Measurements from ENCODE around the gene EFNA2. TPM values are rescaled to one million over a fixed set of nuclear protein-coding genes. Genes with fewer than 3 reads are reported as not detected.

Gene EFNA2
- polyA plus RNA-seq, 1 donor (not counting 4 experiments of a cell fraction or from before 2014, with no cell fraction given): not detected

GRCh38 chr19:1252821-1253513 is 32.7 kb upstream of the EFNA2 start:
- H3K9me3 ChIP-seq (ENCODE audit: control insufficient read depth, low read depth, low read length): no peaks in the 10 kb centered on the region
- dilution Hi-C loops (cut with MboI; ENCODE audit: extremely low pct_ligation_motif_present, low sequenced_read_pairs): no loop called here
- DNase-seq (ENCODE audit: low read depth, low spot score) (no peak), FAIRE-seq (peak; percentile 29)
- peak overlapping the region; percentile 73 for H3K4me2 ChIP-seq (ENCODE audit: control insufficient read depth, extremely low read depth, insufficient read depth, low read depth, low read length)
- peaks cover 16% of the 10 kb centered on the region for H3K4me1 ChIP-seq (ENCODE audit: control insufficient read depth, extremely low read depth, insufficient read depth, low read length)
- peaks cover 14% of the 10 kb centered on the region for H4K20me1 ChIP-seq (ENCODE audit: control insufficient read depth, extremely low read depth, insufficient read depth, low read length)
- H3K27me3 ChIP-seq (ENCODE audit: control insufficient read depth, extremely low read depth, insufficient read depth, low read length): no peaks in the 10 kb centered on the region
- peak overlapping the region; percentile 83 to 87 (median 85) for H3K4me3 ChIP-seq (ENCODE audit: control insufficient read depth in 2 of 3, extremely low read depth in 1 of 3, insufficient read depth in 2 of 3, low read depth in 1 of 3, low read length in 3 of 3)
- no peak for TF ChIP-seq EZH2 (IDR thresholded peaks at IDR 0.05; ENCODE audit: low read length)
- TF ChIP-seq, protein P1, sequence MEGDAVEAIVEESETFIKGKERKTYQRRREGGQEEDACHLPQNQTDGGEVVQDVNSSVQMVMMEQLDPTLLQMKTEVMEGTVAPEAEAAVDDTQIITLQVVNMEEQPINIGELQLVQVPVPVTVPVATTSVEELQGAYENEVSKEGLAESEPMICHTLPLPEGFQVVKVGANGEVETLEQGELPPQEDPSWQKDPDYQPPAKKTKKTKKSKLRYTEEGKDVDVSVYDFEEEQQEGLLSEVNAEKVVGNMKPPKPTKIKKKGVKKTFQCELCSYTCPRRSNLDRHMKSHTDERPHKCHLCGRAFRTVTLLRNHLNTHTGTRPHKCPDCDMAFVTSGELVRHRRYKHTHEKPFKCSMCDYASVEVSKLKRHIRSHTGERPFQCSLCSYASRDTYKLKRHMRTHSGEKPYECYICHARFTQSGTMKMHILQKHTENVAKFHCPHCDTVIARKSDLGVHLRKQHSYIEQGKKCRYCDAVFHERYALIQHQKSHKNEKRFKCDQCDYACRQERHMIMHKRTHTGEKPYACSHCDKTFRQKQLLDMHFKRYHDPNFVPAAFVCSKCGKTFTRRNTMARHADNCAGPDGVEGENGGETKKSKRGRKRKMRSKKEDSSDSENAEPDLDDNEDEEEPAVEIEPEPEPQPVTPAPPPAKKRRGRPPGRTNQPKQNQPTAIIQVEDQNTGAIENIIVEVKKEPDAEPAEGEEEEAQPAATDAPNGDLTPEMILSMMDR (optimal IDR thresholded peaks at IDR 0.05 in 1 of 3, IDR thresholded peaks at IDR 0.05 in 1 of 3, conservative IDR thresholded peaks at IDR 0.05 in 1 of 3; ENCODE audit: extremely low read depth in 1 of 3, insufficient read depth in 2 of 3, low read length in 3 of 3): peak in 1 of 3 experiments; percentile 22
- H3K79me2 ChIP-seq (ENCODE audit: control insufficient read depth, insufficient read depth, low read length): peaks cover 56% of the 10 kb centered on the region
- no peaks in the 10 kb centered on the region for H3K9me1 ChIP-seq (ENCODE audit: control insufficient read depth, extremely low read depth, insufficient read depth, low read length)
- peak overlapping the region; percentile 71 for H3K27ac ChIP-seq (ENCODE audit: control insufficient read depth, insufficient read depth, low read length)
- H3K9ac ChIP-seq (ENCODE audit: control insufficient read depth, extremely low read depth, insufficient read depth, low read length): peak overlapping the region; percentile 83
- peaks cover 25 to 42% of the 10 kb centered on the region in 2 experiments for H3K36me3 ChIP-seq (ENCODE audit: control insufficient read depth in 2 of 2, extremely low read depth in 1 of 2, insufficient read depth in 2 of 2, low read length in 2 of 2)
- H2AFZ ChIP-seq (ENCODE audit: control insufficient read depth, low read length): no peak overlapping the region

- H3K36me3 ChIP-seq (ENCODE audit: control insufficient read depth in 2 of 2, extremely low read depth in 1 of 2, insufficient read depth in 2 of 2, low read length in 2 of 2): peaks cover 28 to 48% of the 10 kb centered on the region in 2 experiments
These were observed 32.1 kb upstream of the EFNA2 start for GRCh38 chr19:1253514-1254080.

More at GRCh38 chr19:1253514-1254080, 32.1 kb upstream of the EFNA2 start:
- DNase-seq (ENCODE audit: low read depth, low spot score): no peak
- Histone ChIP-seq H3K9me3 (ENCODE audit: control insufficient read depth, low read depth, low read length) (no peaks in the 10 kb centered on the region), H3K79me2 (ENCODE audit: control insufficient read depth, insufficient read depth, low read length) (peaks cover 56% of the 10 kb centered on the region), H3K4me1 (ENCODE audit: control insufficient read depth, extremely low read depth, insufficient read depth, low read length) (peaks cover 22% of the 10 kb centered on the region), H4K20me1 (ENCODE audit: control insufficient read depth, extremely low read depth, insufficient read depth, low read length) (peaks cover 14% of the 10 kb centered on the region), H2AFZ (ENCODE audit: control insufficient read depth, low read length) (no peak overlapping the region), H3K9ac (ENCODE audit: control insufficient read depth, extremely low read depth, insufficient read depth, low read length) (peak overlapping the region; percentile 64), H3K4me3 (ENCODE audit: control insufficient read depth in 2 of 3, extremely low read depth in 1 of 3, insufficient read depth in 2 of 3, low read depth in 1 of 3, low read length in 3 of 3) (peak overlapping the region; percentile 51 to 87 (median 57)), H3K27ac (ENCODE audit: control insufficient read depth, insufficient read depth, low read length) (peak overlapping the region; percentile 71), H3K4me2 (ENCODE audit: control insufficient read depth, extremely low read depth, insufficient read depth, low read depth, low read length) (peak overlapping the region; percentile 73), H3K9me1 (ENCODE audit: control insufficient read depth, extremely low read depth, insufficient read depth, low read length) (no peaks in the 10 kb centered on the region), H3K27me3 (ENCODE audit: control insufficient read depth, extremely low read depth, insufficient read depth, low read length) (no peaks in the 10 kb centered on the region)
- TF ChIP-seq, protein P1 (optimal IDR thresholded peaks at IDR 0.05 in 1 of 3, IDR thresholded peaks at IDR 0.05 in 1 of 3, conservative IDR thresholded peaks at IDR 0.05 in 1 of 3; ENCODE audit: extremely low read depth in 1 of 3, insufficient read depth in 2 of 3, low read length in 3 of 3): no peak
- TF ChIP-seq EZH2 (IDR thresholded peaks at IDR 0.05; ENCODE audit: low read length): no peak
- dilution Hi-C loops (cut with MboI; ENCODE audit: extremely low pct_ligation_motif_present, low sequenced_read_pairs): no loop called here
- FAIRE-seq: no peak
